ENCODE results near the gene RYK.

DNA sequence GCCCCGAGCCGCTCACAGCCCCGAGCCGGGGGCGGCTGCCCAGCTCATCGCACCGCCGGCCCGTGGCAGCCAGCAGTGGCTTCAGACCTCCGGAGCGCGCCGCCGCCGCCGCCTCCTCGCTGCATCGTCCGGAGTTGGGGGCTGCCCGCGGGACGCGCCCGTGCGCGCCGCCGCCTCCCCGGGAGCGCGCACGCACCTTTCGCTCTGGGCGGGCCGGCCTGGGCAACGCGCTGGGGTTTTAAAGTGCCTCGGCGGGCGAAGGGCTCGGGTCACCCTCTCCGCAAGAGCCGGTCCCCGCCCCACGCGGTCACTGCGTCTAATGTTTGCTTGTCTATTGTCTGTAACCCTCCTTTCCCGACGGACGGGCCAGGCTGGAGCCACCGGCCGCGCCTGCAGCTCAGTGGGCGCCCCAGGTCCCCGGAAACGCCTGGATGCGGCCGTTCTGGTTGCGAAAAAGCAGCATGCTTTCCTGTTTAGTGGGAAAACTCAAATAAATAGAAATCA is at the start of gene RYK:
- TF ChIP-seq RAD21 (IDR thresholded peaks at IDR 0.05; ENCODE audit: low read depth) (no peak), NFIC (IDR thresholded peaks at IDR 0.05) (no peak), EP300 (IDR thresholded peaks at IDR 0.05; ENCODE audit: borderline replicate concordance) (no peak), CEBPB (IDR thresholded peaks at IDR 0.05) (peak; percentile 48; the same call in 1 of the 2 replicates), TAF1 (IDR thresholded peaks at IDR 0.05; ENCODE audit: low read depth) (peak; percentile 70; the same call in 1 of the 2 replicates), YY1 (IDR thresholded peaks at IDR 0.05; ENCODE audit: low read depth) (no peak; the same call in 1 of the 2 replicates), FOXM1 (IDR thresholded peaks at IDR 0.05; ENCODE audit: borderline replicate concordance, low read depth) (no peak), TEAD4 (IDR thresholded peaks at IDR 0.05) (no peak), EGR1 (IDR thresholded peaks at IDR 0.05) (no peak), CREB1 (IDR thresholded peaks at IDR 0.05; ENCODE audit: low read depth) (no peak)
- TF ChIP-seq, protein P1, sequence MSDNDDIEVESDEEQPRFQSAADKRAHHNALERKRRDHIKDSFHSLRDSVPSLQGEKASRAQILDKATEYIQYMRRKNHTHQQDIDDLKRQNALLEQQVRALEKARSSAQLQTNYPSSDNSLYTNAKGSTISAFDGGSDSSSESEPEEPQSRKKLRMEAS (IDR thresholded peaks at IDR 0.05) = peak; percentile 84
- TF ChIP-seq, protein P2, sequence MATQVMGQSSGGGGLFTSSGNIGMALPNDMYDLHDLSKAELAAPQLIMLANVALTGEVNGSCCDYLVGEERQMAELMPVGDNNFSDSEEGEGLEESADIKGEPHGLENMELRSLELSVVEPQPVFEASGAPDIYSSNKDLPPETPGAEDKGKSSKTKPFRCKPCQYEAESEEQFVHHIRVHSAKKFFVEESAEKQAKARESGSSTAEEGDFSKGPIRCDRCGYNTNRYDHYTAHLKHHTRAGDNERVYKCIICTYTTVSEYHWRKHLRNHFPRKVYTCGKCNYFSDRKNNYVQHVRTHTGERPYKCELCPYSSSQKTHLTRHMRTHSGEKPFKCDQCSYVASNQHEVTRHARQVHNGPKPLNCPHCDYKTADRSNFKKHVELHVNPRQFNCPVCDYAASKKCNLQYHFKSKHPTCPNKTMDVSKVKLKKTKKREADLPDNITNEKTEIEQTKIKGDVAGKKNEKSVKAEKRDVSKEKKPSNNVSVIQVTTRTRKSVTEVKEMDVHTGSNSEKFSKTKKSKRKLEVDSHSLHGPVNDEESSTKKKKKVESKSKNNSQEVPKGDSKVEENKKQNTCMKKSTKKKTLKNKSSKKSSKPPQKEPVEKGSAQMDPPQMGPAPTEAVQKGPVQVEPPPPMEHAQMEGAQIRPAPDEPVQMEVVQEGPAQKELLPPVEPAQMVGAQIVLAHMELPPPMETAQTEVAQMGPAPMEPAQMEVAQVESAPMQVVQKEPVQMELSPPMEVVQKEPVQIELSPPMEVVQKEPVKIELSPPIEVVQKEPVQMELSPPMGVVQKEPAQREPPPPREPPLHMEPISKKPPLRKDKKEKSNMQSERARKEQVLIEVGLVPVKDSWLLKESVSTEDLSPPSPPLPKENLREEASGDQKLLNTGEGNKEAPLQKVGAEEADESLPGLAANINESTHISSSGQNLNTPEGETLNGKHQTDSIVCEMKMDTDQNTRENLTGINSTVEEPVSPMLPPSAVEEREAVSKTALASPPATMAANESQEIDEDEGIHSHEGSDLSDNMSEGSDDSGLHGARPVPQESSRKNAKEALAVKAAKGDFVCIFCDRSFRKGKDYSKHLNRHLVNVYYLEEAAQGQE (IDR thresholded peaks at IDR 0.05; ENCODE audit: low read depth) = no peak

Measured in Ishikawa (cell line).